NCI-H82 treated with DMSO at 0.1 percent for 48 hours (cell line): ENCODE results near the gene PXMP4.

ENCODE experiments used
- DNase-seq: peaks from one replicate; lab custom pipeline; 2025; ENCODE audit not compliant: unreplicated experiment; lab: John Stamatoyannopoulos, UW

PXMP4 gene

GRCh38 chr20:33670715-33671499 is 49.2 kb downstream of the PXMP4 start:
- no peak for DNase-seq

- DNase-seq: no peak
Observed at GRCh38 chr20:33669873-33670640, 50.1 kb downstream of the PXMP4 start.

DNA sequence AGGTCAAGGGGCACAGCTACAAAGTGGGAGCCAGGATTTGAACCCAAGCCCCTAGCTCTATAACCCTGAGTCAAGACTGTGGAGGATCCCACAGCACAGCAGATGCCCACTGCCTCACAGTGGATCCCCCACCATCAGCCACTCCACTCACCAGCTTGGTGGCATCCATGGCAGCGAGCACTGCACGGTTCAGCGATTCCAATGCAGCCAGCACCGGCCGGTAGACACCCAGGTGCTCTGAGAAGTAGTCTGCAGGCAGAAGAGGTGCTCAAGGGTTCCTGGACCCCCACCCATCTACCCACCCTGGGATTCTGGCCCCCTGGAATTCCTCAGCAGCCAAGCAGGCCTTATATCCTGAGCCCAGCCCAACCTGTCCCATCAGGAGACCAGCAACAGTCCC is 50.9 kb downstream of the PXMP4 start:
- DNase-seq: no peak

DNA sequence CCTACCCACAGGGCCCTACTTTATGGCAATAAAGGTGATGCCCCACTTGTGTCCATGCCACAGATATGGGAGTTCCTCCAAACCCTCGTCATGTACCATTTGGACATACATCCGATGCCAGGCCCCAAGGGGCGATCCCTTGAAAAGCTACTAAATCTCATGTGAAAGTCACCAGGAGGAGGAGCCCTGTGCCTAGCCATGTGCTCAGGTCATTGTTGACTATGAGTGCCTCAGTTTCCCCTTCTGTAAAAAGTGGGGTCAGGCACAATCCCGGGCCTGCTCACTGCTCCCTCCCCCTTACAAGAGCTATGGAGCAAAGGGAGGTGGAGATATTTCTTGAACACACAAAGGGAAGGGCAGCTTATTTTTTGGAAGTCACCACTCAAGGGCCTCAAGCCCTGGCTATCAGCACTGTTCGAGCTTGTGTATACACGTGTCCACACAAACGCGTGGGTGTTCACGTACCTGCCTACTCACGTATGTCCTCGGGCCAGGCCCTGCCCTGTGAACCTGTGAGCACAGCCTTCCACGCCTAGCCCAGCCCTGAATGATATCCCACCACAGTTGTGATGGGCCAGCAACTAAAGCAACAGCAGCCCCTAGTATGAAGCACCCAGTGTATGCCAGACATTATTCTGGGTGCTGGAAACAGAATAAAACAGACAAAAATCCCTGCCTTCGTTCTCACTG is 51.5 kb downstream of the PXMP4 start:
- no peak for DNase-seq

DNA sequence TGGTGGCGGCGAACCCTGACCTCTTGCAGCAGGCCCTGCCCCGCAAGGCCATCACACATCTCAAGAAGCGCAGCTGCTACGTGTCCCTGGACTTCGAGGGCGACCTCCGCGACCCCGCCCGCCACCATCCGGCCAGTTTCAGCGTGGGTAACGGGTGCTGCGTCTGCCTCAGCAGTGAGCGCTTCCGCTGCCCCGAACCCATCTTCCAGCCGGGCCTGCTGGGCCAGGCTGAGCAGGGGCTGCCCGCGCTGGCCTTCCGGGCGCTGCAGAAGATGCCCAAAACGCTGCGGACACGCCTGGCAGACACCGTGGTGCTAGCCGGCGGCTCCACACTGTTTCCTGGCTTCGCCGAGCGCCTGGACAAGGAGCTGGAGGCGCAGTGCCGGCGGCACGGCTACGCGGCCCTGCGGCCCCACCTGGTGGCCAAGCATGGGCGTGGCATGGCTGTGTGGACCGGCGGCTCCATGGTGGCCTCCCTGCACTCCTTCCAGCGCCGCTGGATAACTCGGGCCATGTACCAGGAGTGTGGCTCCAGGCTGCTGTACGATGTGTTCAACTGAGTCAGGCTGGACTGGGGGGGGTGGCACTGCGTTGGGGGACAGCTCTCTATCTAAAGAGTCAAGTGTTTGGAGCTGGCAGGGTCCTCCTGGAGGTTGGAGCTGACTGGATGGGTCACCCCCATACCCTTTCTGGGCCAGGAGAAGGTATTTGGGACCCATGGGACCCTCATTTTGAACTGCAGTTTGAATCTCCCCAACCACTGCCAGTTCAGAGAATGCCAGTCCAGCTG is 52.2 kb downstream of the PXMP4 start:
- DNase-seq: peak; percentile 12

- no peak for DNase-seq
Observed at GRCh38 chr20:33667245-33667675, 52.9 kb downstream of the PXMP4 start.

DNA sequence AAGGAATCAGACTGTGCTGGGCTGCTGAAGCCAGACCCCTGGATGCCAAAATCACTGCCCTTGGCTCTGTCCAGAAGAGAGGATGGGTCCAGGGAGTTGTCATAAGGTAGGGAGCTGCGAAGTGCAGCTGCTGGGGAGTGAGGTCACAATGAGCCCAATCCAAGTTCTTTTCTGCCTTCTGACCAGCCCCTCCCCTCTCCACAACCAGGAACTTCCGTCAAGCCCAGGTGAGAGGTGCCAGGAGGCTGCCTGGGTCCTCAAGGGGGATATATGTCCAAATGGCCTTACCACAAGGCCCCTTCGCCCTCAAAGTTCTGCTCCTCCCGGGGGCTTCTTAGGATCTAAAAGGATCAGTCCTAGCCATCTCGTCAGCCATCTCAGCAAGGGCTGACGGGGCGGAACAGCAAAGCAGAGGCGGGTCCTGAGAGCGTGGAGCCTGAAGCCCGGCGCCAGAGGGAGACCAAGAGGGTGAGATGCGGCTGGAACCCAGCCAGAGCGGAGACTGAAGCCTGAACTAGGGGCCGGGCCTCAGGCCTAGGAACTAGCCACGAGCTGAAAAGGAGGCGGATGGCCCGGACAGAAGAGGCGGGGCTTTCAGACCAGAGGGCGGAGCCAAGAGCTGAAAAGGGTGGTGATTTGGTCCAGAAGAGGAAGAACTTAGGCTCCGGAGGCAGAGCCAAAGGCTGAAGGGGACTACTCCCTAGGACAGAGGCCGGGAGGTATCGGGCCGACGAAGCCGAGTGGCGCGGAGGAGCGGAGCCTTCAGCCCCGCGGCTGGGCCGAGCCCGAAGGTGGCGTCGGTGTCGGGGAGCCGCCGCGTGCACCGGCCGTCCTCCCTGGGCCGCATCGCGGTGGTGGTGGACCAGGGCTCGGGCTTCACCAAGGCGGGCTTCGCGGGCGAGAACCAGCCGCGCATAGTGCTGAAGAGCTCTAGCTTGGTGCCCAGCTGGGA is 53.5 kb downstream of the PXMP4 start, which contains the start of gene ACTL10:
Gene ACTL10, plus strand, starts transcription at position 651 of the 952 bp plus-strand sequence. CDS start 555 bp downstream, outside the sequence.
- peak; percentile 98 for DNase-seq

GRCh38 chr20:33664762-33665144 is 55.4 kb downstream of the PXMP4 start:
- DNase-seq: no peak

DNA sequence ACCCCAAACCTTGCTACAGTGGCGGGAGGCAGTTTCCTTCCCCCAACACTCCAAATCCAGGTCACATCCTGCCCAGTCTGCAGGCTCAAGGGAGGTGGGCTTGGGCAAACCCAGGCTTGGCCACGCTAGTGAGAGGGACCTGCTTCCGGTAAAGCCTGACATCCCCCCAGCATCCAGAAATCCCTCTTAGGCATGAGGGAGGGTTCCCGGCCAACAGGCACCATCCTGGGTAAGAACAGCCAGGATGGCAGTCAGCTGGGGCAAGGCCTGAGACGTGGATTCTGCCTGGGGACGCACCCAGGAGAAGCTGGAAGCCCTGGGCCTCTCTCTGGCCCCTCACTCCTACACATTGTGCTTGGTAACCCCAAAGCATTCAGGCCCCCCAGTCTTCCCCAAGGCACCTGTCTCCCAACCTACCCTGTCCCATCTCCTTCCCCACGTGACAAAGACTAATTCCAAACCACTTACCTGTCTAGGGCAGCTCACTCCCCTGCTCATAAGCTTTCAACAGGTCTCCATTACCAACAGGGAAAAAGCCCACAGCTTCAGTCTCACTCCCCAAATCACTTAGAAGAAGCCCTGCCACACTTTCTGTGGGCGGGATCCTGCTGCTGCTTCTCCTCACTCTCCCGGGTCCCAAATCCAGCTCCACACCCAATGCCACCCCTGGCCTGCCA is 55.9 kb downstream of the PXMP4 start:
- DNase-seq: no peak

DNA sequence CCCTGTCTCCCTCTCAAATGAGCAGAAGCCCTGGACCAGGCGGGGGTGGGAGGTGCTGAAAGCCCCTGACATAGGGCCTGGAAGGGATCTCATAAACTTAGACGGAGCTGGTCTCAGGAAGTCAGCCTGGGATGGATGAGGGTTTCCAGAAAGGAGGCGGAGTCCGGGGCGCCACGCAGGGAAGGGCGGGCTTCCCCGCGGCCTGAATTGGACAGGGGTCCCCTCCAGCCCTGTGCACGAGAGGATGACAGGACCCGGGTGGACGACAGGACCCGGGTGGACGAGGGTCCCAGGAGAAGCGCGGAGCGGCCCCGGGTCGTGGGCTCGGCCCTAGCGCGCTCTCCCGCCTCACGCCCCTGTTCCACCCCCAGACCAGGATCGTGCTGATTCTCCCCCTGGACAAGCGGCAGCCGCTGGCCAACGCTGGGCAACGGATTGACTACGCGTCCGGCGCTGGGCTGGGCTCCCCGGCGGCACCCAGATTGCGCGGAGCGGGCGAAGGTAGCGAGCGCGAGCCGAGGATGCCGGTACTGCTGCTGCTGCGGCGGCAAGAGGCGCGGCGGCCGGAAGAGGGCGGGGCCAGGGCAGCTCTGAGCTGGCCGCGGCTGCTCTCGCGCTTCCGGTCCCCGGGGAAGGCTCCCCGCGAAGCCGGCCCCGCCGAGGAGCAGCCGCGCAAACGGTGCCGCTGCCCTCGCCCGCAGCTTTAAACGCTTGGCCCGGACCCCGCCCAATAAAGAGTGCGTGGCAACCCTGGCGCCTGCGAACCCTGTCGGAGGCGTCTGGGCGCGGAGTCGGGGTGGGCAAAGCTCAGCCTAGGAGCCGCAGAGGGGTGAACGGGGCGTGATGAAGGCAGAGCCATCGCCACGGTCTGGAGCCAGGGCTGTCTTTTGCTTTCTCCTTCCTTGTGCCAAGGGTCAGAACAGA is 56.7 kb downstream of the PXMP4 start:
- peak; percentile 14 for DNase-seq

GRCh38 chr20:33662172-33662571 is 57.9 kb downstream of the PXMP4 start, which contains the start of gene C20orf144:
C20orf144 (plus strand) TSS chr20:33662327; CDS start chr20:33662346, 19 bp downstream.
- no peak for DNase-seq

DNA sequence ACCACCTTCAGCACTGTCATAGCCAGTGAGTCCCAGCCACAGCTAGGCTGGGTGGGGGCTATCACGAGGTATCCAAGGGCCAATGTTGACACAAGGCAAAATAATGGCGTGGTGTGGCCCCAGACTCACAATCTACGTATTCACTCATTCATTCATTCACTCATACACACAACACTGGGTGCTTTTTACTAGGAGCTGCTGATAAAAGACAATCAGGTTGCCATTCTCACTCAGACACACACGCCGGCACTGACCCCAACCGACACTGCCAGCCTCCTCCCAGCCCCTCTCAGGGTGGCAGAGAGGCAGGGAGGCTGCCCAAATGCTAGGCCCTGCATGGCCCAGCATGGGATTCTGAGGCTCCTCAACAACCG is 59.4 kb downstream of the PXMP4 start:
- DNase-seq: no peak

DNA sequence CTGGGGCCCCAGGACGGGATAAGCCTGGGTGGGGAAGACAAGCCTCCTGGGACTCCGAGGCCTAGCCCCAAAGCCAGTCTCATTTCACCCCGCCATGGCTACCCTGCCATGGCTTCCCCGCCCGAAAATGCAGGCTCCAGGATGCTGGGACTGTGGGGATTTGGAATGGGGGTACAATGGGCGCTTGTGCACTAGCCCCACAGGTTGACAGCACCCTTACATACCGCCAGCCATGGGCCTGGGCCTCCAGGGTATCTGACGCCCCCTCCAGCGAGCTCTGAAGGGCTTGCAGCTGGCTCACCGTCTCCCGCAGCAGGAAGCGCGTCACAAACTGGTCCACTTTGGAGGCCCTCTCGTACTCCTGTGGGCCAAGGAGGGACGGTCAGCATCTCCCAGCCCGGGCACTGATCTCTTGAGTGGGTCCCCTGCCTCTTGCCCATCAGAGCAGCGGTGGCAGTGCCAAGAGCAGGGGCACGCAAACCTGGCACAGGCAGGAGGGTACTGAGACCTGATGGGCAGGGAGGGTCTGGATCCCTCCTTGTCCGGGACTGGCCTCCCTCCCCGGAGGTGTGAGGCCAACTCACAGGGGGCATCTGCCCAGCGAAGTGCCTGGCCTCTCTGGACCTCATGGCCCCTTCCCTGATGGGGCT is 60.0 kb downstream of the PXMP4 start:
- no peak for DNase-seq

GRCh38 chr20:33659341-33660034 is 60.6 kb downstream of the PXMP4 start:
- no peak for DNase-seq

- DNase-seq: no peak
Observed at GRCh38 chr20:33658929-33659328, 61.2 kb downstream of the PXMP4 start.

GRCh38 chr20:33658510-33658909 is 61.6 kb downstream of the PXMP4 start:
- no peak for DNase-seq

DNA sequence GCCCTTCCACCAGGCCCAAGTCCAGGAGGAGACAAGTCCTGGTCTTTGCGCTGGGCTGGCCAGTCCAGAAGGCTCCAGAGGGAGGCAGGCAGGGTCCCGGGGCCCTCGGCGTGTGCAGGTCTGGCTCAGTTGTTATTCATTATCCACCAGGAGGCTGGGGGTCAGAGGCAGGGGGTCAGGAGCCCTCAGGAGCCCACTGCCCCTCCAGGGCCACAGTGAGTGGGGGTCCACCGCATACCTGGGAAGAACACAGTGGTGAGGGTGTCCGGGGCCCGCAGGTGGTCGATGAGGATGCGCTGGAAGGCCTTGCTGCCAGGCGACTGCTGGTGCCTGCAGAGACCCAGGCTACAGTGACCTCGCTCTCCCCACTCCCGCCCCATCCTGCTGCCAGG is 62.4 kb downstream of the PXMP4 start:
- no peak for DNase-seq
